WERI-Rb-1 (cell line): Measurements from ENCODE around the gene MYADML2.

Experiments used
- DNase-seq: peaks from one replicate; pipeline ENCODE4 v3.0.0-alpha.2; 2020
- H3K27ac ChIP-seq: fragments of 250-450 bp; sonication (Bioruptor Pico); 2 replicates; pipeline ENCODE4 v1.5.1; 2020; ENCODE audit warnings: mild to moderate bottlenecking, moderate library complexity
- H3K27me3 ChIP-seq: fragments of 250-450 bp; sonication (Bioruptor Pico); 2 replicates; pipeline ENCODE4 v1.5.1; 2021; ENCODE audit warnings: mild to moderate bottlenecking, low read depth, moderate library complexity; ENCODE audit not compliant: insufficient read depth, severe bottlenecking
- H3K36me3 ChIP-seq: fragments of 250-450 bp; sonication (Bioruptor Pico); 2 replicates; pipeline ENCODE4 v1.5.1; 2020; ENCODE audit warnings: mild to moderate bottlenecking, moderate library complexity
- H3K4me3 ChIP-seq: 2 replicates; pipeline ENCODE4 v1.5.1; 2011; ENCODE audit warnings: low read depth, mild to moderate bottlenecking, control low read depth, low read length
- H3K9me3 ChIP-seq: fragments of 250-450 bp; sonication (Bioruptor Pico); 2 replicates; pipeline ENCODE4 v1.5.1; 2021; ENCODE audit warnings: mild to moderate bottlenecking, moderate library complexity; ENCODE audit not compliant: severe bottlenecking
- TF ChIP-seq, protein P1 (sequence below): IDR thresholded peaks from 2 replicates; pipeline ENCODE4 v1.5.1; 2011; ENCODE audit warnings: low read depth, mild to moderate bottlenecking, control low read depth, inconsistent platforms, low read length

The MYADML2 gene

DNA sequence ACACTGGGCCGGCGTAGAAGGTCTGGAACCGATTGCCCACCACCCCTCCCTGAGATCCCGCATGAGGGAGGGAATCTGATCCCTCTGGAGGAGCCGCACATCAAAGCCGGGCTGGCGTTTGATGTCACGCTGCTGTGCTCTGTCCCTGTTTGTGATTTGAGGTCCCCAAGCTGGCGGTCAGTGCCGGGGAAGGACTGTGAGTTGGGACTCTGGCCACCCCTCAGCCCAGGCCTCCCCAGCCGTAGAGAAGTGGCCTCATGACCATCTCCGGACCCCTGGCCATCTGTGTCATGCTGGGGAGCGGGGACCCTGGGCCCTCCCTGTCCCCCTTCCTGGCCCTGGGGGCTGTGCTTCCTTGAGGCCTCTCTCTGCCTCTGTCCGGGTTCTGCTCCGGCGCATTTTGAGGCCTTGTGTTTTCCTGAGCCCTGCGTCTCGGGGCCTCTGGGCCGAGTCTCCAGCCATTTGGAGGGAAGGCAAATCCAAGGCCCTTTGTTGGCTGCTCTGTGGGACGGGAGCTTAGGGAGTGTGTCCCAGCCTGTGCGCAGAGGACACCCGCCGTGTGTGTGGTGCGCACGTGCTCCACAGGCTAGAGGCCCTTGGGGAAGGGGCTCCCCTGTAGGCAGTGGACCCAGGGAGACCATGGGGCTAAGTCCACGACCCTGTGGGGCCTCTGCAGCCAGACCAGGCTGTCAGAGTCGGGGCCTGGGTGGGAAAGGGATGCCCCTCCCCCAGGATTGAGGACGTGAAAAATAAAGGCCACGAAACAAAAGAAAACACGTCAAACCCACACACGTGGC, 45.5 kb upstream of the MYADML2 start:
- DNase-seq, result peak; percentile 11
- peaks cover 62% of the 10 kb centered on the region for H3K36me3 ChIP-seq
- H3K9me3 ChIP-seq, result no peaks in the 10 kb centered on the region
- H3K4me3 ChIP-seq, result no peak overlapping the region
- H3K27me3 ChIP-seq, result no peaks in the 10 kb centered on the region
- H3K27ac ChIP-seq, result peak overlapping the region; percentile 10; the same call in 1 of the 2 replicates
- TF ChIP-seq, protein P1, sequence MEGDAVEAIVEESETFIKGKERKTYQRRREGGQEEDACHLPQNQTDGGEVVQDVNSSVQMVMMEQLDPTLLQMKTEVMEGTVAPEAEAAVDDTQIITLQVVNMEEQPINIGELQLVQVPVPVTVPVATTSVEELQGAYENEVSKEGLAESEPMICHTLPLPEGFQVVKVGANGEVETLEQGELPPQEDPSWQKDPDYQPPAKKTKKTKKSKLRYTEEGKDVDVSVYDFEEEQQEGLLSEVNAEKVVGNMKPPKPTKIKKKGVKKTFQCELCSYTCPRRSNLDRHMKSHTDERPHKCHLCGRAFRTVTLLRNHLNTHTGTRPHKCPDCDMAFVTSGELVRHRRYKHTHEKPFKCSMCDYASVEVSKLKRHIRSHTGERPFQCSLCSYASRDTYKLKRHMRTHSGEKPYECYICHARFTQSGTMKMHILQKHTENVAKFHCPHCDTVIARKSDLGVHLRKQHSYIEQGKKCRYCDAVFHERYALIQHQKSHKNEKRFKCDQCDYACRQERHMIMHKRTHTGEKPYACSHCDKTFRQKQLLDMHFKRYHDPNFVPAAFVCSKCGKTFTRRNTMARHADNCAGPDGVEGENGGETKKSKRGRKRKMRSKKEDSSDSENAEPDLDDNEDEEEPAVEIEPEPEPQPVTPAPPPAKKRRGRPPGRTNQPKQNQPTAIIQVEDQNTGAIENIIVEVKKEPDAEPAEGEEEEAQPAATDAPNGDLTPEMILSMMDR, result no peak

DNA sequence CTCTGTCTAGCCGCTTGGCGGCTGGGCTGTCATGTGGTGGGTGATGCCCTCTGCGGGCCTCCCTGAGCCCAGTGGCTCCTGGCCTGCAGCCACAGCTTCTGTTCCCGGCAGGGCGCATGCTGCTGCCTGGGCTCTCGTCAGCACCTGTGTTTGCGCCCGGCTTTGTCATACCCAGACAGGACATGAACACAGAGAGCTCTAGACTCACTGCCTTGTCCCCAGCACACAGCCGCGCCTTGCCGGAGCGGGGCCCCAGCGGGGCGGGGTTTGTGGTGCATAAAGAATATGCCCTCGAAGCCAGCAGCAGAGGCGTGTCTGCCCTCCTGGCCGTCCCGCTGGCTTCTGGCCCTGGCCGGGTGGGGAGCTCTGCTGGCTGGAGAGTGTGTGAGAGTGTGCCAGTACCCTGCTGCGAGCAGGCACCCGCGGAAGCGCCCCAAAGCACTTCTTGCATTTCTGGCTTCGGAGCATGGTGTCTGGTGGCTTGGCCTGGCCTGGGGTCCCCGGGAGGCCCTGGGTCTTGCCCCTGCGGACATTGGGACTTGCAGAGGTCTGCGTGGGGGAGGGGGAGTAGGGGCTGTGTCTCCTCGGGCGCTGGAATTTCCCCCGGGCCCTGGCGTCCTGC, 44.8 kb upstream of the MYADML2 start:
- TF ChIP-seq, protein P1, result no peak
- H3K27me3 ChIP-seq, result no peaks in the 10 kb centered on the region
- no peak overlapping the region for H3K27ac ChIP-seq
- H3K36me3 ChIP-seq, result peaks cover 63% of the 10 kb centered on the region
- no peaks in the 10 kb centered on the region for H3K9me3 ChIP-seq
- peak; percentile 10 for DNase-seq
- no peak overlapping the region for H3K4me3 ChIP-seq

DNA sequence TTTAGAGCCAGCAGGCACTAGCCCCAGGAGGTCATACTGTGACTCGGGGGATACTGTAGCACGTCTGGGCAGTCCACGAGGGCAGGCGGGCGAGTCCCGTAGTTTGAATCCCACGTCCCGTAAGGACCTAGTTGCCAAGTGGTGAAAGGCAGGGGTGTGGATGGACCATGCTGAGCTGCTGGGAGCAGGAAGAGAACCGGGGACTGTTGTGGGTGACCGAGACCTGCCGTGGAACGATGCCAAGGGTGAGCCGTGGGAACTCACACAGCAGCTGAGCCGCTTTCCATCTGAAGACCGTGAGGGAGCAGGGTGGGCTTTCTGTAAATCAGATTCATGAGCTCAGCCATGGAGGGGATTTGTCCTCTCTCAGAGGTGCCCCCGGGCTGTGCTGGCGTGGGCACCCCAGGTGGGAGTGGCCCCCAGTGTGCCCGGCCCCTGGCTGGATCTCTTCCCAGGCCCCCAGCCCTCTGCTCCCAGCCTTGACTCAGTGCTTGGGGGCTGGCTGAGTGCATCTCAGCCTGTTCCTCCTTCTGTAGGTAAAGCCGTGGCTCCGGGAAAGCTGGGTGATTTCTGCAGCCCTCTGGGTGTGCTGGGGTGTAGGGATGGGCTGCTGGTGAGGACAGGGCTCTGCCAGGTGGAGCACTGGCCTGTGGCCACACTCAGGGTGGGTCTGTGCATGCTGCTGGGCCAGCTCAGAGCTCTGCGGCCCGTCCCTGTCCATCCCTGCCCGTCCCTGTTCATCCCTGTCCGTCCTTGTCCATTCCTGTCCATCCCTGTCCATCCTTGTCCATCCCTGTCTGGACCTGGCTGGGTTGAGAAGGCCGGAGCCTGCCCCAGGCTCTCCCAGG, 44.0 kb upstream of the MYADML2 start:
- Histone ChIP-seq H3K9me3 (no peaks in the 10 kb centered on the region), H3K27ac (no peak overlapping the region), H3K36me3 (peaks cover 64% of the 10 kb centered on the region), H3K4me3 (no peak overlapping the region), H3K27me3 (no peaks in the 10 kb centered on the region)
- TF ChIP-seq, protein P1, result no peak
- DNase-seq, result peak; percentile 5

DNA sequence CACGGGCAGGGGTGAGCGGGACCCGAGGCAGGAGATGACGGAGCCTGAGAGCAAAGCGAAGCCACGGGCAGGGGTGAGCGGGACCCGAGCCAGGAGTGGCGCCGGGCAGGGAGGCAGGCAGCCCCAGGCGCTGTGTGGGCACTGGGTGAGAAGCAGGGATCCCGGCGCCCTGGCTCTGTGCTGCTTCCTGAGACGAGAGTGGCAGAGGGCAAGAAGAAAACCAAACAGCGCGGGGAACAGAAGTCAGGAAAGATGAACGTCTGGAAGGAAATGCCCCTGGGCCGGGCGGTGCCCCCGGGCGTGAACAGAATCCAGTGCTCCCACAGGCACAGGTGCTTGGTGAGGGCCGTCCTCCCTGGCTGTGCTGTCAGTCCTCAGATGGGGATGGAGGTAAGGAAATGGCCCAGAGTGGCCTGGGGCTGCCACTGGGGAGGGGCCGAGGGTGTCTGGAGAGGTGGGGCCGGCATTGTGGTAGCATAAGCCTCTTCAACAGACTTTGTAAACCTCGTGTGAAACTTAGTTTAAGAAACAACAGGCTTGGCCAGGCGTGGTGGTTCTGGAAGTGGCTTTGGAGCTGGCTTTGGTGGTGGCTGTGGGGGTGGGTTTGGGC, 40.2 kb upstream of the MYADML2 start:
- no peaks in the 10 kb centered on the region for H3K9me3 ChIP-seq
- no peak overlapping the region for H3K27ac ChIP-seq
- TF ChIP-seq, protein P1, result no peak
- no peaks in the 10 kb centered on the region for H3K27me3 ChIP-seq
- H3K36me3 ChIP-seq, result peaks cover 67% of the 10 kb centered on the region
- DNase-seq, result peak; percentile 10
- H3K4me3 ChIP-seq, result no peak overlapping the region

DNA sequence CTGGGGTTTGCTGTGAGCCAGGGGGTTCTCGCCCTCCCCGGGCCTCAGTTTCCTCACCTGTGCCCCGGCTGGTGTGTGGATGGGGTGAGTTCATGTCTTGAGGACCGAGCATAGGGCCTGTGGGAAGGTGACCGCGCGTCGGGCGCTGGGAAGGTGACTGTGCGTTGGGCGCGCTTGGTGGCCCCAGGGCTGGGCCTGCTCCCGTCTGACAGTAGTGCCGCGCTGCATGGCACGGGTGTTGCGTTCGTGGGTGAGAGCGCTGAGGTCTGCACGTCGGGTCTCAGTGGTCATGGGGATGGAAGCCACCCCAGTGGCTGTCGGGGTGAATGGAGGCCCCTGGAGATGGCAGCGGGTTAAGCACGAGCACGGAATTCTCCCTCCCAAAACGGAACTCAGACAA, 39.6 kb upstream of the MYADML2 start:
- no peak overlapping the region for H3K4me3 ChIP-seq
- no peak overlapping the region for H3K27ac ChIP-seq
- no peaks in the 10 kb centered on the region for H3K27me3 ChIP-seq
- TF ChIP-seq, protein P1, result no peak
- peak; percentile 6 for DNase-seq
- peaks cover 72% of the 10 kb centered on the region for H3K36me3 ChIP-seq
- H3K9me3 ChIP-seq, result no peaks in the 10 kb centered on the region
